Stimulated activated CD8-positive, alpha-beta memory T cell treated with anti-CD3 and anti-CD28 coated beads, Interleukin-12 subunit alpha, Interleukin-12 subunit beta, amount 100 ng/mL, for 1 hour (primary cell): ENCODE results near the gene TIMM17A.
"Not testable (repeated sequence)": the region's sequence is repeated elsewhere in the genome, so short reads cannot be mapped to it uniquely, and the experiment has no call there.

Experiments
- DNase-seq: peaks from one replicate; pipeline ENCODE4 v3.0.0-alpha.2; 2020; ENCODE audit warnings: low read depth

TIMM17A gene

DNA sequence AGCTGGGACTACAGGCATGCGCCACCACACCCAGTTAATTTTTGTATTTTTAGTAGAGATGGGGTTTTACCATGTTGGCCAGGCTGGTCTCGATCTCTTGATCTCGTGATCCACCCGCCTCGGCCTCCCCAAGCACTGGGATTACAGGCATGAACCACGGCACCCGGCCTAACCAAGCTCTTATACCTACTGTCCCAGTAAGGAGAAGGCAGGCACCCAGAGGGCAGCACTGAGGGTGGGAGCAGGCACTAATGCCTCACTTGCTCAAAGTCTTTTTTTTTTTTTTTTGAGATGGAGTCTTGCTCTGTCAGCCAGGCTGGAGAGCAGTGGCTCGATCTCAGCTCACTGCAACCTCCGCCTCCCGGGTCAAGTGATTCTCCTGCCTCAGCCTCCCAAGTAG lies 15.0 kb upstream of the TIMM17A start:
- not testable (repeated sequence) for DNase-seq

- no peak for DNase-seq
Measured at GRCh38 chr1:201941420-201942128, 13.7 kb upstream of the TIMM17A start.

GRCh38 chr1:201942129-201942495 lies 13.2 kb upstream of the TIMM17A start:
- DNase-seq, result no peak

DNA sequence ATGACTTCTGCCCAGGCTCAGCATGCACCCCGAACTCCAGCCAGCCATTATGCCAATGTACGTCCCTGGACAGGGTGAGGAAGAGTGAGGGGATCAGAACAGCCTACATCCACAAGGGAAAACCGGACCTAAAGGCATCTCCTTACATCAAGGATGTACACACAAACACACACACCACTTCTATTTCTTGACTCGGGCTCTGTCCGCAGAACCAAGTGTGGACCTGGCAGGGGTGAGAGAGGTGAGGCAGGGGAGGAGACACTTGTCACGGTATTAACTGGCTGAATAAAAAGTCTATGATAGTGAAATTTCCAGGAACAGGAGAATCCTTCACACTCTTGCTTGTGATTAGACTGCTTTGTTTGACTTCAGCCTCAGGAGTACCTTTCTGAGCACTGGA lies 11.3 kb upstream of the TIMM17A start:
- DNase-seq, result no peak

GRCh38 chr1:201944639-201945038 lies 10.7 kb upstream of the TIMM17A start:
- no peak for DNase-seq

DNA sequence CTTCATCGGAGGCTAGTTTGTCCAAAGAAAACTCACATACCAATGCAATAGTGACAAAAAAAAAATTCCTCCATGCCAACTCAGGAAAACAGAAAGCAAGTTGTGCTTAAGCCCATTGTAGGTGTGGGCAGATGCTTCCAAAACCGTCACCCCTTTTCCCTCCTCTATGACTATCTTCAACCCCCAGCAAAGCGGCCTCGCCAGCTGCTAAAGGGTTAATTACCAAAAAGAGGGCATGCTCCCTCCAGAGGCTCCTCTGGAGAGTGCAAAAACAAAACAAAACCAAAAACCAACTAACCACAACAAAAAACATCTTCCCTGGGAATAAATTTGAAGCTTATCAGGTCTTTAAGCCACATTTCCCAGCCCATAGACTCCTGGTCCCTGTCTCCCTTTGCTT lies 10.1 kb upstream of the TIMM17A start:
- no peak for DNase-seq

- no peak for DNase-seq
Measured at GRCh38 chr1:201945863-201946223, 9.5 kb upstream of the TIMM17A start.

- DNase-seq, result no peak
Measured at GRCh38 chr1:201946224-201946908, 8.9 kb upstream of the TIMM17A start, which contains the start of gene LMOD1. TSS of gene LMOD1 (minus strand) at chr1:201946548. CDS start at chr1:201946340, 208 bp downstream.

- no peak for DNase-seq
Measured at GRCh38 chr1:201947697-201948008, 7.7 kb upstream of the TIMM17A start.

- DNase-seq, result no peak
Measured at GRCh38 chr1:201949491-201949890, 5.8 kb upstream of the TIMM17A start.

DNA sequence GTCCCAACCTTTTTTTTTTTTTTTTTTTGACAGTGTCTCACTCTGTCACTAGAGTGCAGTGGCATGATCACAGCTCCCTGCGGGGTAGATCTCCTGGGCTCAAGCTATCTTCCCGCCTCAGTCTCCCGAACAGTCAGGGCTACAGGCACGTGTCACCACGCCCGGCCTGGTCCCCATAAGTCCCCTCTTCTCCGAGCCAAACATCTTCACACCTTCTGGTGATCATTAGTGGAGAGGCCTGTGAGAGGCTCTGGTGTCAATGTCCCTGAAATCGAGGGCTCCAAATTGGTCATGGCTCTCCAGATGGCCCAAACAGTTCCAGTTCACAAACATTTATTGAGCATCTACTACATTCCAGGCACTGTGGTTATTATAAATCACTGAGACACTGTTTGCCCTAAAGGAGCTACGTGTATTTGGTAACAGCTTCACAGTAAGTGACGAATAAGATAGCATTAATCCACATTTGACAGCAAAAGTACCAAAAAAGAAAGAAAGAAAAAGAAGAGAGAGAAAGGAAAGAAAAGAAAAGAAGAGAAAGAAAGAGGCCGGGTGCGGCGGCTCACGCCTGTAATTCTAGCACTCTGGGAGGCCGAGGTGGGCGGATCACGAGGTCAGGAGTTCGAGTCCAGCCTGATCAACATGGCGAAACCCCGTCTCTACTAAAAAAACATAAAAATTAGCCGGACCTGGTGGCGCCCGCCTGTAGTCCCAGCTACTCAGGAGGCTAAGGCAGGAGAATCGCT lies 867 bp upstream of the TIMM17A start:
- DNase-seq, result no peak

DNA sequence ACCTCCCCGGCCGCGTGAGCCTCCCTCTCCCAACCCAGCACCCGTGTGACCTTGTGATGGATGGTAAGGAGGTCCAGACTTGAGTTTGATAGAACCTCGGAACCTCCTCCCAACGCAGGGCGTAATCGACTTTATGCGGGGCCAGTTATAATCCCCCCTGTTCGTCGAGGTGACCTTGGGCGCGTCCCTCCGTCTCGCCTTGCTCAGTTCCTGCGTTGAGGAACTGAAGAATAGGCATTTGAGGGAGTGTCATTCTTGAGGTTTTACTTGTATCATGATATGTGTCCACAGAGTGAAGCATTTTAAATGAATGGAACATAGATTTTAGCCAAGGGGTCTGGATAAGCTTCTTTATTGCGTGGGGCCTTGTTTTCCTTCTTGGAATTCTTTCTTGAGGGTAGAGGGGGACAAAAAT lies 433 bp downstream of the TIMM17A start:
- DNase-seq, result no peak

DNA sequence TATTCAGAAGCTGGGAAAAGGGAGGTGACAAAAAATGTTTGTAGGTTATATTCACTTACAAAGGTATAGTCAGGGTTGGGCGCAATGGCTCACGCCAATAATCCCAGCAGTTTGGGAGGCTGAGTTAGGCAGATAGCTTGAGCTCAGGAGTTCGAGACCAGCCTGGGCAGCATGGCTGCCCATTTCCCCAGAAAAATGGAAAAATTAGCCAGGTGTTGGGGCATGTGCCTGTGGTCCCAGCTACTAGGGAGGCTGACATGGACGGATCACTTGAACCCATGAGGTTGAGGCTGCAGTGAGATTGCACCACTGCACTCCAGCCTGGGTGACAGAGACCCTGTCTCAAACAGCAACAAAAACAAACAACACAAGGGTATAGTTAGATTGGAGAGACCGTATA lies 3.0 kb downstream of the TIMM17A start:
- no peak for DNase-seq

- DNase-seq, result not testable (repeated sequence)
Measured at GRCh38 chr1:201962382-201962781, 7.1 kb downstream of the TIMM17A start.

DNA sequence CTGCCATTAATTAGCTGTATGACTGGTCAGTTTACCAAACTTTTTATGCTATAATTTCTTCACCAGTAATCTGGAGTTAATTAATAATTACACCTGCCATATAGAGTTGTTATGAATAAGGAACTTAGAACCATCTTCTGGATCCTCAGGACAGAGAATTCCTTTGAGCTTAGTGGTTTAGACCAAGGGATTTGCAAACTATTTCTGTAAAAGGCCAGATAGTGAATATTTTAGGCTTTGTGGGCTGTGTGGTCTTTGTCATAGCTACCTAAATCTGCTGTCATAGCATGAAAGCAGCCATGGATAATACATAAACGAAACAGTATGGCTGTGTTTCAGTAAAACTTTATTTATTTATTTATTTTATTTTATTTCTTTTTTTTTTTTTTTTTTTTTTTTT lies 9.0 kb downstream of the TIMM17A start:
- DNase-seq, result no peak

DNA sequence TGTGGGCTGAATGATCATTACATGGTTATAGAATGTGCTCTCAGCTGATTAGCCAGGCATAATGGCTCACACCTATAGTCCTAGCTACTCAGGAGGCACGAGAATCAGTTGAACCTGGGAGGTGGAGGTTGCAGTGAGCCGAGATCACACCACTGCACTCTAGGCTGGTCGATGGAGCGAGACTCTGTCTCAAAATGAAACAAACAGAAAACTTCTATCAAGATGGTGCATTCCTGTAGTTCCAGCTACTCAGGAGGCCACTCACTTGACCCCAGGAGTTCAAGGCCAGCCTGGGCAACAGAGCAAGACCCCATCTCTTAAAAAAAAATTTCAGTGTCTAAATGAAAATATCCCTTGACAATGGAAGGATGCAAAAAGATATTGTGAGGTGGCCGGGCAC lies 10.9 kb downstream of the TIMM17A start:
- no peak for DNase-seq

DNA sequence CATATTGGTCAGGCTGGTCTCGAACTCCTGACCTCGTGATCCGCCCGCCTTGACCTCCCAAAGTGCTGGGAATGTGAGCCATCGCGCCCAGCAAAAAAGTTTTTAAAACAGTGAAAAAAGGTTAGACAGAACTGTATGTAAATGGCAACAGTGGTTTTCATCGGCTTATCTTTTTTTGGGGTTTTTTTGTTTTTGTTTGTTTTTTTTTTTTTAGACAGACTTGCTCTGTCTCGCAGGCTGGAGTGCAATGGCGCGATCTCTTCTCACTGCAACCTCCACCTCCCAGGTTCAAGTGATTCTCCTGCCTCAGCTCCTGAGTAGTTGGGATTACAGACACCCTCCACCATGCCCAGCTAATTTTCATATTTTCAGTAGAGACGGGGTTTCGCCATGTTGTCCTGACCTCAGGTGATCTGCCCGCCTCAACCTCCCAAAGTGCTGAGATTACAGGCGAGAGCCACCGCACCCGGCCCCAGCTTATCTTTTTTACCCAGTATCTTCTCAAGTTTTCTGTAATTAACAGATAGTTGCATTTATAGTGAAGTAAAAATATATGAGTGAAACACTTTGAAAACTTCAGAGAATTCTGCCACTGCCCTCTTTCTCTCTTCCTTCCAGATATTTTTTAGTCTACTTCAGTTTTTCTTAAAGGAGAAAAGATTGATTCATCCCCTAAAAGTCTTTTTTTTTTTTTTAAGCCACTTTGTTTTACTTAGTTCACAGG lies 13.1 kb downstream of the TIMM17A start:
- no peak for DNase-seq

DNA sequence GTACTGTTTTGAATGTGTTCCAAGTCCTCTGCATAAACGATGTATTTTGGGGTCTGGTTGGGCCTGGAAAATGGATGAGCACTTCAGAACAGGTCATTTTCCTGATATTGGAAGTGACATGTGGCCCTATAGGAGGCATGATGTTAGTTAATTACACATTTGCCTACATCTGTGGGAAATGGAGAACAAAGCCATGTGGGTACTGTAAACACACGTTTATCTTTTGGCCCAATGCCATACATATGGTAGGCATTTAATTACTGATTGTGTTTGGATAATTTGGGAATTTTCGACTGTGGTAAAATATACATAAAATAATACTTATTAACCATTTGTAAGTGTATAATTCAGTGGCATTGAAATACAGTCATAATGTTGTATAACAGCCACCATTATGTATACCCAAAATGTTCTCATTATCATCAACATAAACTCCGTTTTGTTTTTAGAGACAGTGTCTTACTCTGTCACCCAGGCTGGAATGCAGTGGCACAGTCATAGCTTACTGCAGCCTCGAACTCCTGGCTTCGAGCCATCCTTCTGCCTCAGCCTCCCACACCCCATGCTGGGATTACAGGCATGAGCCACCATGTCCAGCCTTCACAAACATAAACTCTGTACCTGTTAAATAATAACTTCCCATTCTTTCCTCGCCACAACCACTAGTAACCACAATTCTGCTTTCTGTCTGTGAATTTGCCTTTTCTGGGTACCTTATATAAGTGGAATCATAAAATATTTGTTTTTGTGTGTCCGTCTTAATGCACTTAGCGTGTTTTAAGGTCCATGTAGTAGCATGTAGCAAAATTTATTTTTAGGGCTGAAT lies 15.2 kb downstream of the TIMM17A start:
- no peak for DNase-seq

DNA sequence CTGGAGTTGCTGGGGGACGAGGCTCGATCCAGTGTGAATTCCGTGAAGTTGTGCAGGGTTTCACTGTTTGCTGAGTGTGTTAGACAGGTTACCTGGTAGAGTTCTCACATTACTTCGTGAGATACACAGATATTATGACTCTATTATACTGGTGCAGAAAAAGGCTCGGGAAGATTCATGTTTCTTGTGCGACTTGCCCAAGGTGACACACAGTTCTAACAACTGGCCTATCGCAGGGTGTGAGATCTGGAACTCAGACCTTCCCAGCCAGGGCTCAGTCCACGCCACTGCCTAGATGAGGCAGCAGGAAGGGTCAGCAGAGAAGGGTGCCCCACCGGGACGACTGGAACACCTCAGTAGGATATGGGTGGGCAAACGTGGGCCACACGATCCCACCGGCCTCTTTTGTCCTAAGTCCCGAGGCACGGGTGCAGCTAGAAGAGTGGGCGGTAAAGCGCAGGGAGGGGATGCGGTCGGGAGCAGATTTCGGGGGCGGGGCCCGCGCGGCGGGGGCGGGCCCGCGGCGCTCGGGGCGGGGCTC lies 26.8 kb downstream of the TIMM17A start:
- peak; percentile 53 for DNase-seq

- no peak for DNase-seq
Measured at GRCh38 chr1:201982623-201983379, 27.5 kb downstream of the TIMM17A start, which contains the start of gene RNPEP. TSS of gene RNPEP (plus strand) at chr1:201982648. CDS start at chr1:201982667, 19 bp downstream.

DNA sequence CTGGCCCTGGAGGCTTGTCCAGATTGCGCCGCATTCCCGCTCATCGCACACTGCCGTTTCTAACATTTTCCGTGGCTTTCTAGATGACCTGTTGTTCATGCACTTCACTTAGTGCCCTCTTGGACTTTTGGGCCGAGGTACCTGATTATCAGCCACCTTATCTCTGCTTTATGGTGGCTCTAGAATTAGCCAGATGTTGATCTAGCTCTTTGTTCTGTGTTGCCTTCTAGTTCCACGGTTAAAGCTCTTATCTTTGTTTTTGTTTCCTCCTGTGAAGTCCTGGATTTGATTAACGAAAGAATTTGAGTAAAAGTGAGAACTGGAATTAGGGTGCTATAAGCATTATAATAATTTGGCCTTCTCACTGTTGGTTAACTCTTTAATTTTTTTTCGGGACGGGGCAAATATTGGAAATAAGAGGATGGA lies 28.1 kb downstream of the TIMM17A start:
- no peak for DNase-seq
